Fibroblast of skin of left quadriceps (primary cell): Measurements from ENCODE around the gene DOCK3.
"Not testable (repeated sequence)": the region's sequence is repeated elsewhere in the genome, so short reads cannot be mapped to it uniquely, and the experiment has no call there.

ENCODE experiments used
- DNase-seq, 2 experiments: peaks; one replicate each; pipeline ENCODE4 v3.0.0-alpha.2; 2013; ENCODE audit warnings: low read depth in 2 of 2

Gene DOCK3

DNA sequence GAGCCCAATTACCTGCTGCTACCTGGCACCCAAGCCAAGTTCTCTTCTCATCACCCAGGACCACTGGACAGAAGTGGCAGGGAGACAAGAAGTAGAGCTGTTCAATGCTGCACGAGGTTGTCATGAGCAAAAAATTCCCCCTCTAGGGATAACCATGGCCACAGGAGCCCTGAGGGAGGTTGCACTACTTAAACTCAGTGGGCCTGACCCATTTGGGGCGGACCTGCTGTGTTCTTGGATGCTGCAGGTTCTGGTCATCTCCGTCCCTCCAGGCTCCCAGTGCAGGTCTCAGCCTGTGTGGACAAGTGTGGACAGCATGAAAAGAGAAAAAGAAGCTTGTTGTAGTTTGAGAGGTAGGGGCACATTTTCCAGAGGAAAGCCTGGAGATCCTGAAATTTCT is 684.3 kb downstream of the DOCK3 start:
- DNase-seq: no peak

- DNase-seq: no peak
Measured at GRCh38 chr3:51360806-51361205, 686.1 kb downstream of the DOCK3 start.

DNA sequence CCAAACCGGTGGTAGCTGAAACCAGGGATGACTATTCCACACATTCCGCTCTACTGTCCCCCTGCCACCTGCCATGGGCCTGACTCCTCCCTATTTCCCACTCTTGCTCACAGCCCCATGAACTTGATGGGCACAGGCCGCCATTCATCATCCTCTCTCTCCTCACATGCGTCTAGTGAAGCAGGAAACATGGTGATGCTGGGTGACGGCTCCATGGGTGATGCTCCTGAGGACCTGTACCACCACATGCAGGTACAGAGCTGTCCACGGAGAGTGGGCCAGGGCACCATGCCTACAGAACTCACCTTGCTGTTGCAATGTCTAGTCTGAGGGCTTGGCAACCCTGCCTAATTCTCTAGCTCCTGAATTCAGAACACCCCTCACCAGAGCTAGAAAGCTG is 687.0 kb downstream of the DOCK3 start:
- no peak for DNase-seq

- DNase-seq: no peak
Measured at GRCh38 chr3:51362476-51362875, 687.7 kb downstream of the DOCK3 start.

DNA sequence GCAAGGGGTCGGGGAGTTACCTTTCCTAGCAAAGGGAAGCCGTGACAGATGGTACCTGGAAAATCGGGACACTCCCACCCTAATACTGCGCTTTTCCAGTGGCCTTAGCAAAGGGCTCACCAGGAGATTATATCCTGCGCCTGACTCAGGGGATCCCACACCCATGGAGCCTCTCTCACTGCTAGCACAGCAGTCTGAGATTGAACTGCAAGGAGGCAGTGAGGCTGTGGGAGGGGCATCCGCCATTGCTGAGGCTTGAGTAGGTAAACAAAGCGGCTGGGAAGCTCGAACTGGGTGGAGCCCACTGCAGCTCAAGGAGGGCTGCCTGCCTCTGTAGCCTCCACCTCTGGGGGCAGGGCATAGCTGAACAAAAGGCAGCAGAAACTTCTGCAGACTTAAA is 693.5 kb downstream of the DOCK3 start:
- not testable (repeated sequence) for DNase-seq

DNA sequence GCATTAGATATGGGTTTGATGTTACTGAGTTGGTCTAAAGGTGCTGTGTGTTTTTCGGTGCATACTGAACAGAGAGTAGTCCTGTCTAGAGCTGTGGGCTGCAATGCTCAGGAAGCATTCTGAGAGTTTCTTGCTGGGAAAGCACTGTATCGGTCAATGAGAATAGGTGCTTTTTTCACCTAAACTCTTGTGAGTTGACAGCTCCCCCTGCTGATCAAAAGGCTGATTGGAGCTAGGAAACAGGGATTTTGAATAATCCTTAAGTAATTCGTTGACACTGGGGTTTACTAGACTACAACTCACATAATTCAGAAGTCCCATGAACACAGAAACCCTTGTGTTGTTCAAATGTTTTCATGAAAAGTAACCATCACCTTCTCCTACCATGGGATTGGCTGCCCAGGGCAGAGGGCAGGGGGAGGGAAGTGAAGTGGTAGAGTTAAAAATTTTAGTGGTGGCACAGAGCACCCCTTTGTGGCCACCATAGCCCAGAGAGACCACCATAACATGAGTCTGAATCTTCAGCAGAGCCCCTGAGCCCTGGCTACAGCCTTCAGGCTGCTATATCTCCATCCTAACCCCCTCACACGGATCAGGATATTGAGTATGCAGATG is 697.3 kb downstream of the DOCK3 start:
- peak; percentile 41 to 45 for DNase-seq

GRCh38 chr3:51373658-51374421 is 699.1 kb downstream of the DOCK3 start:
- no peak for DNase-seq

- no peak for DNase-seq
Measured at GRCh38 chr3:51374456-51374855, 699.7 kb downstream of the DOCK3 start.

GRCh38 chr3:51375136-51375535 is 700.4 kb downstream of the DOCK3 start:
- no peak for DNase-seq

DNA sequence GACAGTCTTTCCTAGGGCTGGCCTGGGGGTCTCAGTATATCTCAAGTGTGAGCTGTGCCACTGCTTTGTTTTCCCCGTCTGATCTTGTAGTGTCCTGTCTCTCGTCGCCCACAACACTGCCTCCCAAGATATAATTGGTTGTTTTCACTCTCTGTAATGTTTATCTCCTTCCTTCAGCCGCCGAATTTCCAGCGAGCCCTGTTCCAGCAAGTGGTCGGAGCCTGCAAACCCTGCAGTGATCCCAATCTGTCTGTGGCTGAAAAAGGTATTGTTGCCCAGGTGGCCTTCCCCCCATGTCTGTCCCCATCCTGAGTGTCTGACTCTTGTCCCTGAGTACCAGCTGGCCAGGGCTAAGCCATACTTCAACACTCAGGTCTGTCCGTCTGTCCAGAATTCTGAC is 700.8 kb downstream of the DOCK3 start:
- DNase-seq: no peak

DNA sequence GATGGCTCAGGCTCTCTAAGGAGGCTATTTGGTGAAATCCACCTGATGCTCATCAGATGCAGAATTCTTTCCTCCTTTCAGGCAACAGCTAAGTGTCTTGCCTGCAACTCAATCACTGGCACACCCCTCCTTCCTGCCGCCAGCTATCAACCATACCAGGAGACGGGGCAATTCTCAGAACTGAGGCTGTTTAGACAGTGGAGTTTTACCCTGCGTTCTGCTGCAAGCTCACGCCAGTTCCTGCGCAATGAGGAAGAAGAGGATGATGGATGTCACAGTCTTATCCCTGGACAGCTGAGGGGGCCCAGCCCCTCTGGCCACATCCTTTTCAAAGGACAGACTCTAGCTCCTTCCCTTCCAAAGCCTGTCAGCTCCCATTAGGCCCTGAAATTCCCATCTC is 703.3 kb downstream of the DOCK3 start:
- no peak for DNase-seq

DNA sequence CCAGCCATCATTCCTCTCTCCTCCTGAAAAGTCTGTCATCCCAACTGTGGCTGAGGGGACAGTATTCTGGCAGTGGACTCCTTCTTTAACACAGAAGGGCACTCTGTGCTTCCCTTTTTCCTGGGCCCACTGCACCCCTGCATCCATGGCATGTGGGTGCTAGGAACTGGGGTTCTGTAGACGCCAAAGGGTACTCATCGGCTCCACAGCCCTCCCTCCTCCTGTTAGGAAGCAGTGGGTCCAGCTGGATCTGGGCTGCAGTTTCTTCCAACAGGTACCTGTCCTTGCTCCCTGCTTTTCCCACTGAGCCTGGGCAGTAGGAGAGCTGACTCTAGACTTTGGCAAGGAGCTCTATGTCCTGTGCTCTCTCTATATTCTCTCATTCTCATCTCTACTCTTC is 704.0 kb downstream of the DOCK3 start:
- no peak for DNase-seq

GRCh38 chr3:51379301-51379700 is 704.6 kb downstream of the DOCK3 start:
- no peak for DNase-seq

DNA sequence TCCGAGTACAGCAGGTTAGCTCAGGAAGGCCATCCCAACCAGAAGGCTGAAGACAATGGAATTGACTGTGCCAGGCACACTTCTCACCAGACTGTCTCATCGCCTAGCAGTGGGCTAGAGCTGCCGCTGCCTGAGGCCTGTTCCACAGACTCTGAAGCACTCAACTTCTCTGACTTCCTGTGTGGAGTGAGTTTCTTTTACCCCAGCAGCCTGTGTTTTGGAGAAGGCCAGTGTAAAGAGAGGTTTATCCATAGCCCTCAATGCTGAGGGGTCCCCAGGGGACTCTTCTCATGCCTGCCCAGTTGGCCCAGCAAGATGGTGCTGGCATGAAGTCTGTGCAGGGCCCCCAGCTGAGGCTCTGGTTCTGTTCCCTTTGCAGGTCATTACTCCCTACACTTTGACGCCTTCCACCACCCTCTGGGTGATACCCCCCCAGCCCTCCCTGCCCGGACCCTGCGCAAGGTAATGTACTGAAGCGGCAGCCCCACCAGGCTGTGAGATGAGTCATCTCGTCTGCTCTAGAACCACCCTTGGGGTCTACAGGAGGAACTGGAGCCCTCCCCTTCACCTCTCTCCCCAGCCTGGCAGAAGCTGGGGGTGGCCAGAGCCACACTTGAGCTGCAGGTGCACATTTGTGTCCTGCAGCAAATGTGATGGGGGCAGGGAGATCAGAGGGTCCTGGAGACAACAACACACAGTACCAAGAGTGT is 705.2 kb downstream of the DOCK3 start:
- DNase-seq: no peak

DNA sequence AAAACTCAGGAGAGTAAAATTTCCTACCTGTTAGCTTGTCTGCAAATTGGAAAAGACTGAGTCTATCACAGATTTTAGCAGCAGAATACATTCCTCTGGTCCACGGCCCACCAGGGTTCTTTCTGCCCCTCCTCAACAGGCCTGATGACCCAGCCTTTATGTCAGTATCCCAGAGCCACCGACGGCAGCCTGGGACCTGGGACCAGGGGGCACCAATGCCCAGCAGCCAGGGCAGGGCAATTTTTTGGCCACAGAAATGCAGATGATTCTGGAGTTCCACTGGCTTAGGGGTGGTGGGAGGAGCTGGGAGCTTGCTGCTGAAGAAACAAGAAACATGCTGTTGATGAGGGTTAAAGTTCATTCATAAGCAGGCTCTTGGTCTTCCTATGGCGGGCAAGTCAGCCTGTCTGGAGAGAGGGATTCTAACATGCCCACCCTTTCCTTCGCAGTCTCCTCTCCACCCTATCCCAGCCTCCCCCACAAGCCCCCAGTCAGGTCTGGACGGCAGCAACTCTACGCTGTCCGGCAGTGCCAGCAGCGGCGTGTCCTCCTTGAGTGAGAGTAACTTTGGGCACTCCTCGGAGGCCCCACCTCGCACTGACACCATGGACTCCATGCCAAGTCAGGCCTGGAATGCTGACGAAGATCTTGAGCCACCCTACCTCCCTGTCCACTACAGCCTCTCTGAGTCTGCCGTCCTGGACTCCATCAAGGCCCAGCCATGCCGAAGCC is 706.0 kb downstream of the DOCK3 start:
- no peak for DNase-seq

DNA sequence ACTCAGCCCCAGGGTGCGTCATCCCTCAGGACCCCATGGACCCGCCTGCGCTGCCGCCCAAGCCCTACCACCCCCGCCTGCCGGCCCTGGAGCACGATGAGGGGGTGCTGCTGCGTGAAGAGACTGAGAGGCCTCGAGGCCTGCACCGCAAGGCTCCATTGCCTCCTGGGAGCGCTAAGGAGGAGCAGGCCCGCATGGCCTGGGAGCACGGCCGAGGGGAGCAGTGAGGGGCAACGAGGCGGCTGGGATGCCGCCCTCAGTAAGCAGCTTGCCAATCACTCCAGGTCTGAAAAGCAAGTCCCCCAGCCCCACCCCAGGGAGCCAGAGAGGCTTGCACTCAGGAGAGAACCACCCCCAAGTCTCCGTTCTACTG is 706.6 kb downstream of the DOCK3 start:
- DNase-seq: no peak

- no peak for DNase-seq
Measured at GRCh38 chr3:51382076-51382745, 707.5 kb downstream of the DOCK3 start.

DNA sequence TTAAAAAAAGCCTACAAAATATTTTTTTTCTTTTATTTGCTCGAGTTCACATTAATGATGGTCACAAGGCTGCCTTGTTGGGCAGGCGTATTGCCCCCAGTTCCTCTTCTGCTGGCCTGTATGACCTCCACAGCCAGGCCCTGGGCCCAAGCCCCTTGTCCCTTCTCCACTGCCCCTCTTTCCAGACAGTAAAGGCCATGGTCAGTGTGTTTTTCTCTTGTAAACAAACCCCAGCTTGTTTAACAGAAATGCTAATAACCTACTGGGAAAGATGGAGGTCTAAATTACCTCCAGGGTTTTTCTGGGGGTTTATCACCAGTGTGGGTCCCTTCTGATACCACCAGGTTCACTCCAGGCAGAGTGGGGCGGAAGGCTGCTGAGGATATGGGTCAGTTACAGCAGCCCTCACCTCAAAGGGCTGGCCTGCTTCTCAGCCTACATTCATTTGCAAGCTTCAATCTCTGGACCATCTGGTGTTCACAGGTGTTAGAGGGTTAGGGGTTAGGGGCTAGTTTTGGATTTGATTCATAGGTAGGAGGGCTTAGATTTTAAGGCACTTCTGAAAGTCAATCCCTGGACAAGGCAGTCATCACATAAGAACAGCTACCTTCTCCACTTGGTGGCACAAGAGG is 708.3 kb downstream of the DOCK3 start:
- no peak for DNase-seq

GRCh38 chr3:51384055-51384725 is 709.5 kb downstream of the DOCK3 start:
- no peak for DNase-seq

DNA sequence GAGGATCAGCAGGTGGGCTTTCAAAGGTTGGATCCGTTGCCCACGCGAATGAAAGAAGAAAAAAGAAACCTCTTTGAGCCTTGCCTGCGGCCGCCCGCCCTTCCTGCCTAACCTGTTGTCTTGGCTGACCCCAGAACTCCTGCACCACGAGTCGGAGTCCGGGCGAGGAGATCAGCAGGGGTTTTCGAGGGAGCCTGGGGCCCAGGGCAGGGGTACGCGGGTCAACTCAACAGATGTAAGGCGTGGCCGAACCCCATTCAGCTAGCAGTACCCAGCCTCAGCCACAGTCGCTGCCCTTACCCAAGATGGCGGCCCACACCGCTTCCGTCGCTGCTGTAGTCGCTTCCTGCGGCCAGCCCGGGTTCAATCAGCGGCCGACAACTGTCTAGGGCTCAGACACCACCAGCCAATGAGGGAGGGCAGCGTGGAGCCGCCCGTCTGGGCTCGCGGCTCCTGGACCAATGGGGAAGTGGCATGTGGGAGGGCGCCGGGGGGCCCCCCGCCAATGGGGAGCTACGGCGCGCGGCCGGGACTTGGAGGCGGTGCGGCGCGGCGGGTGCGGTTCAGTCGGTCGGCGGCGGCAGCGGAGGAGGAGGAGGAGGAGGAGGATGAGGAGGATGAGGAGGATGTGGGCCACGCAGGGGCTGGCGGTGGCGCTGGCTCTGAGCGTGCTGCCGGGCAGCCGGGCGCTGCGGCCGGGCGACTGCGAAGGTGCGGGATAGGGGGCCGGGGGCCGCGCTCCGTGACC is 710.2 kb downstream of the DOCK3 start, which contains the start of gene MANF:
Gene MANF (plus strand): TSS at position 566 of the 748 bp plus-strand sequence. CDS start 52 bp downstream, at position 618.
- DNase-seq: peak; percentile 95 to 97
